ENCODE results near the gene PRPF19.
A peak's percentile ranks its signal among the peaks of the same experiment; 100 is the strongest.

PRPF19 gene

DNA sequence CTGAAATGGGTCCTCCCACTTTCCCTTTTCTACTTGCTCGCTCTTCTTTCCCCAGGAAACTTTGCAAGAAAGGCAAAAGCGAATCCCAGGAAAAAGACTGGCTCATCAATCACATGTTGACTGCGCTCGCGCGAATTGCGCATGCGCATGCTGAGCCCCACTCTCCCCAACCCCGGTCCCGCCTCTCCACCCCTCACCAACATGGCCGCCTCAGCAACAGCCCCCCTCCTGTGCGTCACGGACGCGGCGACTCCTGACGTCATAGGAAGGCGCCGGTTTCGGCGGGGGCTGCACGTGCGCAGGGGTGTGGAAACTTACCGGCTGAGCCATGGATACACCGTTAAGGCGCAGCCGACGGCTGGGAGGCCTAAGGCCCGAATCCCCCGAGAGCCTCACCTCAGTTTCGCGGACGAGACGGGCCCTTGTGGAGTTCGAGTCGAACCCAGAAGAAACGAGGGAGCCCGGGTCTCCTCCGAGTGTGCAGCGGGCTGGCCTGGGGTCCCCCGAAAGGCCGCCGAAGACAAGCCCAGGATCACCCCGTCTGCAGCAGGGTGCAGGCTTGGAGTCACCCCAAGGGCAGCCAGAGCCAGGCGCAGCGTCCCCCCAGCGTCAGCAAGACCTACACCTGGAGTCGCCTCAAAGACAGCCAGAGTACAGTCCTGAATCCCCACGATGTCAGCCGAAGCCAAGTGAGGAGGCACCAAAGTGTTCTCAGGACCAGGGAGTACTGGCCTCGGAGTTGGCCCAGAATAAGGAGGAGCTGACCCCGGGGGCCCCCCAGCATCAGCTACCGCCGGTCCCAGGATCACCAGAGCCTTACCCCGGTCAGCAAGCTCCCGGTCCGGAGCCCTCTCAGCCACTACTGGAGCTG, 64.4 kb downstream of the PRPF19 start, which contains the start of gene CCDC86:
Gene CCDC86, plus strand, starts transcription at position 317 of the 871 bp plus-strand sequence. Its CDS starts 12 bp downstream, at position 329.
- DNase-seq (ENCODE audit: low spot score) = peak; percentile 99
